ENCODE measurements around the gene CIPC. TPM values are rescaled to one million over a fixed set of nuclear protein-coding genes. Genes with fewer than 3 reads are reported as not detected.
A peak's percentile ranks its signal among the peaks of the same experiment; 100 is the strongest.

Gene CIPC
- total RNA-seq, 1 donor from 2014 or later: 39.5 TPM

DNA sequence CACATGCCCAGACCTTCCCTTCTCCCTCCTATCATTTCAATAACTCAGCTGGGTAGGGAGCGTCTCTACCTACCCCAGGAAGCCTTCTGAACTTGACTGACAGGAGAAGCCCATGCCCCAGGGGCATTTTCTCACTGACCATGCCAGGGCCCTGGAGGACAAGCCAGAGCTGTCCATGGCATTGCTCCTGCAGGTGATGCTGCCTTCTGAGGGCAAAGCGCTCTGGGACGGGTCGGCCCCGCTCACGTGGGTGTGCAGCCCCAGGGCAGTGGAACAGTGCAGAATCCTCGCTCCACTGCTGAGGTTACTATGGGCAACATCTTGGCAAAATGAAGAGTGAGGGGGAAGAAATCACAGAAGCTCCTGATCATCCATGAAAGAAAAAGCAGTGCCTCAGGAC lies 28.5 kb upstream of the CIPC start:
- no peak for DNase-seq (ENCODE audit: low spot score)

DNA sequence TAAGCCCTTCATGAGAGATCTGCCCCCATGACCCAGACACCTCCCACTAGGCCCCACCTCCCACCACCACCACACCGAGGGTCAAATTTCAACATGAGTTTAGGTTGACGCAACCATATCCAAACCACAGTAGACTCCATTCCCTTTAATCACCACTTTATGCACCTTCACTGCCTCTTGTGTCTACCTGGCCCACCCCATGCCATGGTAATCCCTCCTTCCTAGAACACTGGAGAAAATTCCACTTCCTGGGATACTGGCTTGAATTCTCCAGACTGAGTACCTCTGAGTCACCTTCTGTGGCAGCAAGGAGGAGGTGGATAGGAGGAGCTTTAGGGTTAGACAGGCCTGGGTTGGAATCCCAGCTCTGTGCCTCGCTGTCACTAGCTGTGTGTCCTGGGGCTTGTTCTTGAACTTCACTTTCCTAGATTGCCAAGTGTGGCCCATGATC lies 26.1 kb upstream of the CIPC start:
- DNase-seq (ENCODE audit: low spot score): no peak

DNA sequence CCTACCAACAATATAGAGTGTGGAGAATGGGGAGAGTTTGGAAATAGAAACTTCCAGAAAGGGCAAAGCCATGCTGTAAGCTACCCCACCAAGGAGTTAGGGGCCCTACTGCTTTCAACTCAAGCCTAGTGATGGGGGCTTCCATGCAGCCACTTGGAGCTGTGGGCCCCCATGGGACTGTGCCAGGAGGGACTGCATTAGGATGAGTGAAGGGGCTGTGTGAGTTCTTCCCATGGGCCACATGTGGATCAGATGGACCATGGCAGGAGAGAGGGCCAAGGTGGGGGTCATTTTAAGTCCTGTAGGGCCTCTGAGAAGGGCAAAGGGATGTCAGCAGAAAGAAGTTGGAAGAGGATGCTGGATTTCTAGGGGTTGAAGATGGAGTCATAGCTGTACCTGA lies 23.1 kb upstream of the CIPC start:
- DNase-seq (ENCODE audit: low spot score): no peak

DNA sequence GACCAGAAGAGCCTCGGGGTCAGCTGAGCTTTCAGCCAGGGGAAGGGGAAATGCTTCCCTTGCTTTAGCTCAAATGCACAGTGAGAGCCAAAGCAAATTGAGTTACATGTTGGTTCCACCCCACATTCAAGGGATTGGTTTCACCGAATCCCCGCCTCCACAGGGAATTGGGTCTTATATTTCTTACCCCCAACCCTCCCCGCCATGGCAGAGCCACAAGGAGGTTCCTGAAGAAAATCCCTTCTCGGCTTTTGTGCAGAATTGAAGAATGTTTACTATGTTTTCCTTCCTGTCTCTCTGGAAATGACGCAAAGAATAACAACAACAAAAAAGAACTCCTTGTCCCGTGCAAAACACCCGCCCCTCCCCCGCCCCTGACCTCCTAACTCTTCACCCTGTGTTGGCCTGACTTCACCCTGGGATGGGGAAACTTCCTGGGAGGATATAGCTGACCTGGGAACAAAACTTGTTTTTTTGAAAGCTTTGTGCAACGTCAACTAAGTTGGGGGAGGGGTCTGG lies 21.9 kb upstream of the CIPC start:
- peak; percentile 65 for DNase-seq (ENCODE audit: low spot score)

DNA sequence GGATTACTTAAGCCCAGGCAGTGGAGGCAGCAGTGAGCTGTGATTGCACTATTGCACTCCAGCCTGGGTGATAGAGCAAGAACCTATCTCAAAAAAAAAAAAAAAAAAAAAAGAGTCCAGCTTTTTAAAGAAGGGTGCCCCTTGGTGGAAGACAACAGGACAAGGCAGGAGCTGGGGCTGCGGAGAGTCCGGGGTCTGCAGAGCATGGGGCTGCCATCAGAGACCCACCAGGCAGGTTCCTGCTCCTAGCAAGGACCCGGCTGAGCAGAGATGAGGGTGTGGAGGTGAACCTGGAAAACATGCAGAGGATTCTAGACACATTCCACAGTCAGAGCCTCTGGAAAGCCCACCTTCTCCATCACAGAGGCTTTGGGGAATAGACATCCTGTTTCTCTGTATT lies 21.0 kb upstream of the CIPC start:
- no peak for DNase-seq (ENCODE audit: low spot score)

DNA sequence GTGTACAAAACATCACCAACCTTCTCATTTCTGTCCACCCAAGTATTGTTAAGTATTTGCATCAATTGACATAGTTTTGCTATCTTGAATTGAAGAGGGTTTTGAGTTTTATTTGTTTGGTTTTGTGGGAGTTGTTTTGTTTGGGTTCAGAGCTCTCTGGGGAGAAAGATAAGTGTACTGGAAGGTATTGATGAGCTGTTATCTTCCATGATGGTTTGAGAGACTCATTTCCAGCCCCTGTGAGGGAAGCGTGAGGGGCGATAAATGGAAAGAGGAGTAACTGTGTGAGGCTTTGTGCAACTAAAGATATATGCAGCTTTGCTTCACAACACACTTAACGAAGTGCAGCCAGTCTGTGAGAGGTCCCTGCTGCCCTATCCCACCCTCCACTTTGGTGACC lies 15.7 kb upstream of the CIPC start:
- no peak for DNase-seq (ENCODE audit: low spot score)

DNA sequence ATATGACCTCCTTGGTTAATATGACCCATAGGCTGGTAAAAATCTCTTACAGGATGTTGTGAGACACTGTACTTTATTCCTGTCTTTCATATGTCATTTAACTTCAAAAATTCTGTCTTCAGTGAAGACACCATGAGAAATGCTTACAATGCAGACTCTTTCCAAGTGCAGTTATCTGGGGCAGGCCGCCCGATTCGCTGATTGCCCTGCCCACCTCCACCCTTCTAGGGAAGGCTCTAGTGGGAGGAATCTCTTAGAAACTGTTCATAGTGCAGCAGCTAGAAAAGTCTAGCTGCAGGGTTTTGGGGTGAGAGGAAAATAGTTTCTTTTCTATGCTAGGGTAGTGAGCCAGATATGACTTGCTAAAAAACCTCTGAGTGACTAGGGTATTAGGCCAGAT lies 15.0 kb upstream of the CIPC start:
- no peak for DNase-seq (ENCODE audit: low spot score)

DNA sequence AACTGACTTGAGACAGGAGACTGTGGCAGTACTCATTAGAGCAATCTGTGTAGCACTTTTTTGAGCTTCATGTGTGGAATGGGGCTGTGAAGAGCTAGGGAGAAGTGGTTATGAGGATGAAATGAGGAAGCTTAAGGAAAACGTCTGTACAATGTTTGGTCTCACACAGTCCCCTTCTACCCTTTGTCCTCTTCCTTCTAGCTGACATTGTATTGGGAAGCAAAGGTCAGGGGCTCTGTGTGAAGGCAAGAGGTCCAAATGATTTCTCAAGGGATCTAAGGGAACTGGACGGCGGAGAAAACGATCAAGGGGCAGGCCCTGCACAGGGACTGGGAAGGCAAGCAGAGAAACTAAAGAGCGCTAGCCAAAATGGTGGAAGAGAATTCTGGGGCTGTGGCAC lies 13.1 kb upstream of the CIPC start:
- no peak for DNase-seq (ENCODE audit: low spot score)

DNA sequence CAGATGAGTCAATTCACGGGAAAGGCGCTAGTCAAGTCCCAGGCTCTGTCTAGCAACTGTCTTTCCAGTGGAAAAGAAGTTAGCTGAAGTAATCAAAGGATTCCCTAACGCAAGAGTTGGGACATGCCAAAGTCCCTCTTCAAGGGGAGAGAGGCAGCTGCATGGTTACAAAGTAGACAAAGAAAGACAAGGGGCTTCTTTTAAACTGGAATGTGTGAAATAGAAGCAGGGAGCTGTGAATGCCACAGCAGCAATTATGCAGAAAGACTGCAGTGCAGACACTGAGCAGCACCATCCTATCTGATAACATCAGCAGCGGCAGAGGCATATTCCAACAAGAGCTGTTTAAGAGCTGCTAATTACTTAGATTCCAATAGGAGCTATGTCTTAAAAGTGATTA lies 12.5 kb upstream of the CIPC start:
- DNase-seq (ENCODE audit: low spot score): no peak

DNA sequence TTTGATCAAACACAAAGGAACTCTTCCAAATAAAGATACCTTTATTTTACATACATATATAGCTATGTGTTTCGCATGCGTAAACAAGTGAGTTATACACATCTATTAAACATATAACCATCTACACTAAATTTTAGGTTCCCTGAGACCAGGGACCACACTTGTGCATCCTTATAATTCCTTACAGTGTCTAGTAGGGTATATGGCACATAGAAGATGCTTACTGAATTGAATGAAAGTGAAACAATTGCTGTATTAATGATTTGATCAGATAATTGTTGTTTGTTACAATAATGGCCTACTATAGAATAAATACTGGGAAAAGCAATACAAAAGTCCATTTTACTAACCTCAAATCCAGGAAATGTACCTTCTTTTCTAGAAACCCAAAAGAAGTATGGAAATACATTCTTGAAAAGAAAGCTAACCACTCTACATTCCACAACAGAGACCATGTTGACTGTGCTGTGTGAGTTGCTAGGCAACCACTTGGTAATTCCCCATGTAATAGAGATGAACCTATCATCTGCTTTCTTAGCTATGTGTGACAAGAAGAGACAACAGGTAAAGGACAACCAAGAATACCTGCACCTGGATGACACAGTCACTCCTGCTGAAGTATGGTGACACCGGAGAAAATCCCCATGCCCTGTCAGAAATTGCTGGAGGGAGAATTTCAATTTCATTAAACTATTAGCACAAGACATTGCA lies 11.9 kb upstream of the CIPC start:
- DNase-seq (ENCODE audit: low spot score): no peak

DNA sequence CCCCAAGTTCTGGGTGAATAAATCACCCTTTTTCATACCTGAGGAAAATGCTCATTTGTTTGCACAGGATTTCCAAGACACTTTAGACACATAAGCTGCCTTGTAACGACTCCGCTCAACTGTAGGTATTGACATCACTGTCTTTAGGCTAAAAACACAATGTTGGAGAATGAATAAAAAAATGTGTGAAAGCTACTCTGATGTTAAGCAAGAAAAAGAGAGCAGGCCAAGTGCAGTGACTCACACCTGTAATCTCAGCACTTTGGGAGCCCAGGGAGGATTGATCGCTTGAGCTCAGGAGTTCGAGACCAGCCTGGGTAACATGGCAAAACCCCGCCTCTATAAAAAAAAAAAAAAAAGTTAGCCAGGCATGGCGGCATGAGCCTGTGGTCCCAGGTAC lies 11.1 kb upstream of the CIPC start:
- DNase-seq (ENCODE audit: low spot score): no peak

DNA sequence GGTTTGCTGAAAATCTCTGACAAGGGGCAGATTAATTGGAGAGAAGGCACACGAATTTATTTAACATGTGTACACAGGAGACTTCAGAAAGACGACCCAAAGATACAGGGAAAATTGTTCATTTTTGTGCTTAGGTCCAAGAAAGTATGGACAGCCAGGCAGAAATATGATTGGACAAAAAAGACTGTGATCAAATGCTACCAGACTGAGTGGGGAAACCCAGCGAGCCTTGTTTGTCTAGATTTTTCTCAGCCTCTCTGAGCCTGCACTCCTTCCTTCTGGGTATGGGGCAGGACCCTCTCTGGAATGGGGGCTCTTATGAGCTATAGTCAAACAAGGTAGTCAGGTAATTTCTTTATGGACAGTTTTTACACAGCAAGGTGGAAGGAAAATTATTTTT lies 10.4 kb upstream of the CIPC start:
- no peak for DNase-seq (ENCODE audit: low spot score)

DNA sequence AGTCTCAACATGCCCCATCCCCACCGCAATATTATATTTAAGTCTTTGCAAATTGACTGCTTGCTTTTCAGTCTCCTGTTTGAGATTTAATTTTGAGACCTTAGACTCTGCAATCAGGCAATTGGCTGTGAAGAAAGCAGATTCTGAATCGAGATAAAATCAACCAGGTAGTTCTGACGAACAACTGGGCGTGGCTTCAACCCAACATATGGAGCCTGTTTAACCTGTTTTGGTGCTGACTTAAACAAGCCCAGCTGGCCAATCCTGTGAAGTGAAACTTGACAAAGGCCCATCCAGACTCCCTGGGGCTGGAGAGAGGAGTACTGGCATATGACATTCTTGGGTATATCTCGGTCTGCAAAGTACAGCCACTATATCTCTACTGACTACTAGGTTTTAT lies 9.8 kb upstream of the CIPC start:
- DNase-seq (ENCODE audit: low spot score): peak; percentile 84

DNA sequence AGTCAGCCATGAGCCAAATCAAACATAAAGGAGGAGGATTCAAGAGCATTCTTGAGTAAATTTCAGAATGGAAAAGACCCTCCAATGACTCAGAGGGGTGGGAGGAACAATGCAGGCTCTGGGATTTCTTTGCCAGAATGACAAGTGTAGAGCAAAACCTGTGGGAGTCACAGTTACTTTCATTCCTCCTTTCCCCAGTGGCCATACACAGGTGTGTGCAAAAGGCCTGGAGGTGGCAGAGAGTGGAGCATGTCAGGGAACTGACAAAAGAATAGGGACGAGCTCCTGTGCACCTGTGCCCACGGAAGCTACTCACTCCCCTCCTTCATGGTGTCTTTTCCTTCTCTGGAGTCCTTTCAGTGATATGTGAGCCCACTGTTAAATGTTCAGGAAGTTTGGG lies 9.4 kb upstream of the CIPC start:
- no peak for DNase-seq (ENCODE audit: low spot score)

DNA sequence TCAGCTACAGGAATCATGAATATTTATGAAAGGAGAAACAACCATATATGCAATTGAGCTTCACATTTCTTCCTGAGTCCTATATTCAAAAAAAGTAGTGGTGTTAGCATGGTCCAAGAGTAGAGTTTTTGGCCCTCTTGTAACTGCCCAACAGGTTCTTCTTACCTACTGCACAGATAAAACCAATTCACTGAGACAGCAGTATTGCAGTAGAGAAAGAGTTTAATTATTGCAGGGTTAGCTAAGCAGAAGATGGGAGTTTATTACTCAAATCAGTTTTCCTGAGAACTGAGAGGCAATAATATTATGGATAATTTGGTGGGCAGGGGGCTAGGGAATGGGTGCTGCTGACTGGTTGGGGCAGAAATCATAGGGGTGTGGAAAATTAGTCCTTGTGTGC lies 6.5 kb upstream of the CIPC start:
- DNase-seq (ENCODE audit: low spot score): no peak

DNA sequence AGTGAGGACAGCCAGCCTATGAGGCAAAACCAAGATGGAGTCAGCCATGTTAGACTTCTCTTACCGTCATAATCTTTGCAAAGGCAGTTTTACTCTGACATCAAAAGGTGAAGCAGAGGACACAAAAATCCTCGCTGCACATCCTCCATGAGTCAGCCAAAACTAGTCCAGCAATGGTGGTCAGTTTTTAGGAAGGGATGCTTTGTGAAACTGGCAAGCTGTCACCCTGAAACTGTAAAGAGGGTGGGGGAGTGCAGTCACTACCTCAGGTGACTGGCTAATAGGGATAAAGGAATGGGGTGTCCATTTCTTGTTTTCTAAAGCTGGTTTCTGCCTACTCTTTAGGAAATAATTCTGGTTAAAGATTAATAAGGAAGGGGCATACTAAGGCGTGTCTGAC lies 5.4 kb upstream of the CIPC start:
- DNase-seq (ENCODE audit: low spot score): no peak

DNA sequence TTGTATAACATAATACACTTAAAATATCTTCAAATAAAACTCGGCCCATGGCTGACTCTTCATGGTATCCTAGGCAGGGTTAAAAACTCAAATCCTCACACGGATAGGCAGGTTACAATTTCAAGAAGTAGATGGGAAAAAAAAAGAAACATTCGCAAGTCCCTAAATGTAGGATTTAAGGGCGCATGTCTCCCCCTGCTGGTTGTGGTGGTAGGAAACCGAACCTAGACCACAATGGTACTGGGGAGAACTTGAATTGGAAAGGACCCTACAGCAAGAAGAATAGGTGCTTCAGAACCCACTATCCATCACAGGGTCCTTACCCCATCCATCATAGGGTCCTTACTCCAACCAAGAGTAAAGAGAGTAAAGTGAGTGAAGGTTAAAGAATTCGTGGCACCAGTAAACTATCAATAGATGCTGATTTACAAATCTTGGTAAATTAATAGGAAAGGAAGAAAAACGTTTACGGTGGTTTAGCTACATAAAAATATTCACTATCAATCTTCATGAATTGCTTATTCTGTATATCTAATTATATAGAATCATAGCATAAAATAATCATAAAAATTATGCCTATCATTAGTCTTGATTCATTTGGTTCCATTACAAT lies 3.3 kb upstream of the CIPC start:
- DNase-seq (ENCODE audit: low spot score): peak; percentile 76

DNA sequence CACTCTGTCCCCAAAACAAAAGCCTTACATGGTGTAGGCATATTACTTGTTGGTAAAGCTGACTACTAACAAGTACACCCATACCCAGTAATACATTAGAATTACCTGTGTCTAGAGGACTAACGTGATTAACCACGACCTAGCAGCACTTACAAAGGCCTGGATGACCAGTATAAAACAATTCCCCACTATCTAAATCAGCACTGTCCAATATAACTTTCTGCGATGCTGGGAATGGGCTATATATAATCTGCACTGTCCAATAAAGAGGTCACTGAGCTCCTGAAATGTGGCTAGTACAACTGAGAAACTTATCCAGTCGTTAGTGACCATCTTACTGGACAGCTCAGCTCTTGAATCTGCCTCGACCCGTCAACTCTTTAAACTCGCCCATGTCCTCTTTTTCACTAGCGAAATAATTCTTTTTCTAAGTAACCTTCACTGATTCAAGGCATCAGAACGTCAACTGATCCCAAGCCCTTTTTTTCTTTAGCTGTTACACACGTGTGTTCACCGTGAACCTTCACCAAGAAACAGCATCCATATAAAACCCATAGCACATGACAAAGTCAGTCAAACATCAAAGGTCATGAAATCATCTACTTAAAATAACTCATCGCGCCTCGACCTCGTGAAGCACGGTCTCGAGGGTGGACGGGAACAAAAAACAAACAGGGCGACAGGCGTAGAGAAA lies 905 bp upstream of the CIPC start:
- no peak for DNase-seq (ENCODE audit: low spot score)

DNA sequence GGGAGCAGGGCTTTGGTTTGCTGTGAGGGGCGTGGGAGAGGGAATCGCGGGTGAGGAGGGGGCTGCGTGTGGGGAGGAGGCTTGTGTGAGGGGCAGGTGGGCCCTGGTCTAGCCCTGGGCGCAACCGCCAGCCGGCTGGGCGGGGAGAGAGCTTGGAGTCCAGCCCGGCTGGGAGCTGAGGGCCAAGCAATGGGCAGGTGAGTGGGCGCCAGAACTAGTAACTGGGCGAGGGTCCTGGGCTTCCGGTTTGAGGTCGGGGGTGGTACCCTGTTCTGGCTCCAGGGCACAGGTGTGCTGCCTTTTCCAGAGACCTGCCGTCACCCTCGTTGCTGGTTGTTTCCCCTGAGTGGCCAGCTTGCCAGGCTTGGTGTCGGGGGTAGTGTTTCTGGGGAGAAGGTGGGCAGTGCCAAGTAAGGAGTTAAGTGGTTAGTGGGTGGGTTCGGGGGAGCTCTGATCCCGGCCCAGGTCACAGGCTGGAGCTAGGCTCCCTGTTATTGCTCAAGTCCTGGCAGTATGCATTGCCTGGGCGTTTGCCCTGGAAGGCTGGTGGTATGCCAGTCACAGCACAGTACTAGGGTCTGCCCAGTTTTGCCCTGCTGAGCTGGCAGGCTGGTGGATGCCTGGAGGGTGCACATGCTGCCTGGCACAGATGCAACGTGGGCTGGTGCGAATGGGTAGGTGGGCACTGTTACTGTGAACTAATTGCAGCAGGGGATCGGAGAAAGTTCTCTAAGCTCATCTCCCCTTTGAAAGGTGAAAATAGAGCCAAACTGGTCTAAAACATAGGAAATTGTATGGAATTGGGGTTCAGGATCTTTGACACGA lies 683 bp downstream of the CIPC start:
- DNase-seq (ENCODE audit: low spot score): no peak

DNA sequence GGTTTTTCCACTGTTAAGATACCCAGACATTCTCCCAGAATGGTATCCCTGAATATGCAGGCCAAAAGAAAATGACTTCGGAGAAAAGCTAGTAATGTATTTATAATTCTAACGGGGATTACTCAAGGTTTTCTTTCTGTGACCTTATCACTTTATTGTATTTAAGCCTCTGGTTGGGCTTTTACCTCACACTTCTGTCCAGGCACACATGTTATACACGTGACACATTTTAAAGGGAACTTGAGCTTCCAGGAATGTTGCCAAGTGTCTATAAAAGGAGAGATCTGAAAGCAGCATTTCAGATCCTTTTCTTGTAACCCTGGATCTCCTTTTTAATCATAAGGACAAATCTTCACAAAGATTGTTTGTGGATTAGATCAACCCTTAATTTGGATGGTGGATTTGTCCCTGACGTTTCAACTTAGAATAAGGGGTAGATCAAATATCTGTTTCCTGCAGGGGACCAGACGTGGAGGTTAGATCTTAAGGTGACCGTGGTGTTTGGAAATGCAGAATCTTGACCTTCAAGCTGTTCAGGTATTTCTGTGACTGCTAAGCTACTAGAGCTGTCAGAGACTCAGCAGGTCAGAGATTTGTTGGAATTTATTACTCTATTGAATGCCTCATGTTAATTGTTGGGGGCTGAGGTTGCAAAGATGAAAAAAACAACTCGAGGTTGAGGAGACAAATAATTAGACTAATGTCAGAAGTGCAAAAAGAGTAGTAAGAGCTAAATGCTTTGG lies 1.5 kb downstream of the CIPC start:
- DNase-seq (ENCODE audit: low spot score): no peak

DNA sequence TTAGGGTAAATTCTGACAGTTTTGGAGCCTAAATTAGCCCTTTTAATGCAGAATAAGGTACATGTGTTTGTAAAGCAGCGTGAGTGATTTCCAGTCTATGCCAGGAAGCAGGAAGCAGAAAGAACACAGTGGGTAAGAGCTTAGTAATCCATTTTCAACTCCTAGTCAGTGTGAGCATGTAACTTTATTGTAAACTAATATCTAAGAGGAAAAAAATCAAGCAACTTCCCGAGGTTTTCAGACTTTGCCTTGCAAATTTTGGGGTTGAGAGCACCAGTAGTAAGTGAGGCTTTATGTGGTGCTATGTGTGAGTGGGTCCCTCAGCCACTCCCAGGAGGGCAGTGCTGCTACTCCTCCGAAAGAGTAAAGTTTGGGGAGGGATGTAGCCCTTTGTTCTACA lies 2.9 kb downstream of the CIPC start:
- no peak for DNase-seq (ENCODE audit: low spot score)
